HepG2 (cell line): Measurements from ENCODE around the gene DDX54.

Experiments
- CTCF ChIP-seq: sonication (generic); formaldehyde crosslinking; IDR thresholded peaks from 2 replicates; pipeline ENCODE4 v1.5.0; 2020; ENCODE audit warnings: mild to moderate bottlenecking, missing genetic modification reagents, moderate library complexity
- HNF4G ChIP-seq, 2 experiments: sonication (generic) in 1 of 2; formaldehyde crosslinking in 1 of 2; IDR thresholded peaks; 2 replicates each; pipeline versions ENCODE4 v1.4.0 to v1.6.1; 2011 to 2020; ENCODE audit warnings: borderline replicate concordance in 2 of 2, low read depth in 2 of 2, mild to moderate bottlenecking in 2 of 2, low read length in 1 of 2, missing genetic modification reagents in 1 of 2, moderate library complexity in 1 of 2
- HOXA7 ChIP-seq: sonication (generic); formaldehyde crosslinking; IDR thresholded peaks from 2 replicates; pipeline ENCODE4 v1.8.1; 2022; ENCODE audit warnings: mild to moderate bottlenecking, missing genetic modification reagents, moderate library complexity

- no peak for TF ChIP-seq HNF4G (IDR thresholded peaks at IDR 0.05; ENCODE audit: borderline replicate concordance, low read depth, low read length)
- TF ChIP-seq HNF4G (CRISPR knock-in tag; IDR thresholded peaks at IDR 0.05; ENCODE audit: borderline replicate concordance, low read depth) = no peak
- no peak for TF ChIP-seq CTCF (CRISPR knock-in tag)
- no peak for TF ChIP-seq HOXA7 (CRISPR knock-in tag)
Measured at GRCh38 chr12:113227686-113228391, 42.6 kb upstream of the DDX54 start.
